HepG2 (cell line): Measurements from ENCODE around the gene FKBP14. TPM values are rescaled to one million over a fixed set of nuclear protein-coding genes. Genes with fewer than 3 reads are reported as not detected.

Experiments used
- ATAC-seq: fragments of 200-7000 bp; cut with Tn5 transposase; 3 replicates; pipeline ENCODE4 v1.9.1; 2020; ENCODE audit warnings: mild to moderate bottlenecking, moderate library complexity
- BruUV-seq: library from RNA; stranded (reverse); fragments of 400-500 nt; replicated peaks from 2 replicates; lab custom pipeline; 2021; lab: Mats Ljungman, UMichigan
- CTCF ChIA-PET: fragments of 300-600 bp; formaldehyde crosslinking; extraction: SDS; loops from one replicate; lab custom pipeline; 2021; ENCODE audit warnings: low total read pairs, inconsistent platforms, low intra/inter-chr PET ratio; lab: Yijun Ruan, JAX
- POLR2A ChIA-PET: fragments of 350-600 bp; sonication (Branson Sonifier 250); formaldehyde crosslinking; loops from one replicate; lab custom pipeline; 2020; ENCODE audit warnings: antibody characterized with exemption, inconsistent platforms; lab: Yijun Ruan, JAX
- DNase-seq: peaks from one replicate; pipeline ENCODE4 v3.0.0-alpha.2; 2015; ENCODE audit warnings: low spot score
- FAIRE-seq: peaks from 3 replicates; lab custom pipeline; 2011; peaks lifted over from hg19 to GRCh38; lab: Jason Lieb, UNC
- H2AFZ ChIP-seq: one replicate; pipeline ENCODE4 v1.6.1; 2011; ENCODE audit warnings: low read length, inconsistent platforms
- H3K27ac ChIP-seq: fragments of 300-600 bp; 3 replicates; pipeline ENCODE4 v1.8.0; 2011; ENCODE audit warnings: mixed run types, mild to moderate bottlenecking, mixed read lengths, low read length, inconsistent platforms; ENCODE audit not compliant: insufficient read depth; ENCODE audit errors: extremely low read length
- H3K27me3 ChIP-seq, 2 experiments: fragments of 200-600 bp in 1 of 2; 2 replicates in 1 of 2; 3 replicates in 1 of 2; pipeline versions ENCODE4 v1.6.0 to v1.8.0; 2011; ENCODE audit warnings: low read length in 2 of 2, mild to moderate bottlenecking in 2 of 2, moderate library complexity in 2 of 2, inconsistent platforms in 1 of 2; ENCODE audit not compliant: insufficient read depth in 2 of 2, control insufficient read depth in 1 of 2
- H3K36me3 ChIP-seq, 2 experiments: fragments of 200-600 bp in 1 of 2; replicated peaks in 1 of 2; 2 replicates in 1 of 2; 3 replicates in 1 of 2; pipeline versions ENCODE4 v1.5.1 to v1.8.0; 2011; ENCODE audit warnings: low read length in 2 of 2, inconsistent platforms in 1 of 2; ENCODE audit not compliant: insufficient read depth in 2 of 2, control insufficient read depth in 1 of 2
- H3K4me1 ChIP-seq: 2 replicates; pipeline ENCODE4 v1.5.1; 2012; ENCODE audit warnings: low read length, inconsistent platforms; ENCODE audit not compliant: insufficient read depth
- H3K4me2 ChIP-seq: 2 replicates; pipeline ENCODE4 v1.6.0; 2011; ENCODE audit warnings: low read depth, low read length, inconsistent platforms
- H3K4me3 ChIP-seq, 3 experiments: fragments of 200-600 bp in 1 of 3; sonication (generic), shearing (Covaris generic) in 1 of 3; replicated peaks in 1 of 3; 2 replicates each; pipeline ENCODE4 v1.5.1; 2011 to 2016; ENCODE audit warnings: low read length in 3 of 3, inconsistent platforms in 2 of 3, low read depth in 2 of 3, mild to moderate bottlenecking in 2 of 3, control low read depth in 1 of 3, mixed read lengths in 1 of 3; ENCODE audit not compliant: insufficient read depth in 1 of 3
- H3K79me2 ChIP-seq: one replicate; pipeline ENCODE4 v1.6.1; 2011; ENCODE audit warnings: low read length, inconsistent platforms; ENCODE audit not compliant: insufficient read depth
- H3K9ac ChIP-seq: 2 replicates; pipeline ENCODE4 v1.6.0; 2011; ENCODE audit warnings: mild to moderate bottlenecking, low read depth, low read length, inconsistent platforms; ENCODE audit not compliant: insufficient read depth
- H3K9me3 ChIP-seq: 2 replicates; pipeline ENCODE4 v1.5.1; 2012; ENCODE audit warnings: mild to moderate bottlenecking, low read length
- H4K20me1 ChIP-seq: 2 replicates; pipeline ENCODE4 v1.6.0; 2011; ENCODE audit warnings: inconsistent platforms, mild to moderate bottlenecking, low read length, moderate library complexity; ENCODE audit not compliant: insufficient read depth
- AGO1 ChIP-seq: fragments of 200-400 bp; formaldehyde crosslinking; IDR thresholded peaks from 2 replicates; pipeline ENCODE4 v1.6.1; 2017; ENCODE audit warnings: mild to moderate bottlenecking, low read depth, low read length, moderate library complexity; ENCODE audit not compliant: poor library complexity, severe bottlenecking
- AHR ChIP-seq: IDR thresholded peaks from 2 replicates; pipeline ENCODE4 v1.6.1; 2018; ENCODE audit warnings: missing genetic modification reagents, missing compliant biosample characterization
- CHD4 ChIP-seq: fragments of 200-600 bp; sonication (generic); IDR thresholded peaks from 2 replicates; pipeline ENCODE4 v1.7.0; 2017; ENCODE audit warnings: mild to moderate bottlenecking, low read length, borderline replicate concordance
- HNRNPLL ChIP-seq: fragments of 200-400 bp; formaldehyde crosslinking; IDR thresholded peaks from 2 replicates; pipeline ENCODE4 v1.6.1; 2017; ENCODE audit warnings: mild to moderate bottlenecking, low read depth, low read length; ENCODE audit not compliant: poor library complexity, severe bottlenecking
- ISX ChIP-seq: sonication (generic); formaldehyde crosslinking; conservative IDR thresholded peaks from 2 replicates; pipeline ENCODE4 v1.5.0; 2020; ENCODE audit warnings: missing genetic modification reagents
- MEIS2 ChIP-seq: sonication (generic); formaldehyde crosslinking; IDR thresholded peaks from 2 replicates; pipeline ENCODE4 v1.9.0; 2021; ENCODE audit warnings: mild to moderate bottlenecking, missing genetic modification reagents
- SMAD1 ChIP-seq: sonication (generic); formaldehyde crosslinking; IDR thresholded peaks from 2 replicates; pipeline ENCODE4 v1.4.0; 2020; ENCODE audit warnings: missing genetic modification reagents, low read depth, mild to moderate bottlenecking, borderline replicate concordance
- SMYD3 ChIP-seq: sonication (generic); formaldehyde crosslinking; IDR thresholded peaks from 2 replicates; pipeline ENCODE4 v1.8.1; 2023; ENCODE audit warnings: mild to moderate bottlenecking, missing genetic modification reagents
- SRF ChIP-seq: IDR thresholded peaks from 2 replicates; pipeline ENCODE4 v1.6.1; 2011; ENCODE audit warnings: mild to moderate bottlenecking, low read depth, low read length, moderate library complexity
- ZBTB7B ChIP-seq: sonication (generic); formaldehyde crosslinking; IDR thresholded peaks from 2 replicates; pipeline ENCODE4 v1.4.0; 2020; ENCODE audit warnings: missing genetic modification reagents
- ZNF256 ChIP-seq: sonication (generic); formaldehyde crosslinking; conservative IDR thresholded peaks from 2 replicates; pipeline ENCODE4 v1.4.0; 2020; ENCODE audit warnings: missing genetic modification reagents
- ZNF670 ChIP-seq: sonication (generic); formaldehyde crosslinking; IDR thresholded peaks from 2 replicates; pipeline ENCODE4 v1.8.0; 2022; ENCODE audit warnings: mild to moderate bottlenecking, missing genetic modification reagents, borderline replicate concordance
- ZNF773 ChIP-seq: sonication (generic); formaldehyde crosslinking; IDR thresholded peaks from 2 replicates; pipeline ENCODE4 v1.4.0; 2020; ENCODE audit warnings: missing genetic modification reagents, borderline replicate concordance
- WGBS: methylation state at CpG from one replicate; pipeline ENCODE4 v1.1.6; 2017; ENCODE audit warnings: low lambda C conversion rate; 5-methylcytosine and 5-hydroxymethylcytosine counted together
- in situ Hi-C: cut with HindIII; loops from 2 replicates; pipeline ENCODE4 v1.10.0; 2017; ENCODE audit warnings: low pct_unique_long_range_greater_than_20kb; ENCODE audit not compliant: extremely low pct_ligation_motif_present
- intact Hi-C: fragments of 100-400 bp; cut with micrococcal nuclease; formaldehyde crosslinking; loops from one replicate; pipeline ENCODE4 v1.10.0; 2022; ENCODE audit not compliant: unreplicated experiment
- polyA plus RNA-seq, 8 experiments: library from polyadenylated mRNA; depleted of rRNA in 3 of 8; stranded (reverse) in 7 of 8; unstranded in 1 of 8; fragments of >200 nt; fragmentation: Illumina TruSeq in 4 of 8; extraction: Trizol in 4 of 8; gene quantifications; 2 replicates each; pipeline versions ENCODE4 v1.2.1 to v1.2.3, GENCODE V29; 2011 to 2016; ENCODE audit warnings: low read depth in 4 of 8, missing spikeins in 1 of 8, mixed read lengths in 1 of 8; ENCODE audit not compliant: insufficient read depth in 1 of 8
- total RNA-seq, 5 experiments: library from RNA; depleted of rRNA; stranded (reverse); fragments of >200 nt; fragmentation: Illumina TruSeq; extraction: Trizol; gene quantifications; 2 replicates each; pipeline ENCODE4 v1.2.3, GENCODE V29; 2016; ENCODE audit warnings: low read depth in 1 of 5
- TF ChIP-seq, protein P1 (sequence below): sonication (generic); formaldehyde crosslinking; IDR thresholded peaks from 2 replicates; pipeline ENCODE4 v1.4.0; 2020; ENCODE audit warnings: mild to moderate bottlenecking, missing genetic modification reagents
- TF ChIP-seq, protein P2 (sequence below): sonication (generic); formaldehyde crosslinking; IDR thresholded peaks from 2 replicates; pipeline ENCODE4 v1.8.0; 2023; ENCODE audit warnings: mild to moderate bottlenecking, missing genetic modification reagents
- TF ChIP-seq, protein P3 (sequence below): sonication (generic); formaldehyde crosslinking; IDR thresholded peaks from 2 replicates; pipeline ENCODE4 v1.4.0; 2020; ENCODE audit warnings: missing genetic modification reagents, borderline replicate concordance

The FKBP14 gene
- total and polyA plus RNA-seq, 2 of the 13 experiments (the other 11 are each of a cell fraction or from before 2014, with no cell fraction given), result 20.0 to 32.3 TPM

- peaks cover 0 to 12% of the 10 kb centered on the region in 2 experiments; a peak in 1 of 5 replicates for H3K36me3 ChIP-seq
- no TSS peak for BruUV-seq
- no peak for ATAC-seq
- no peak overlapping the region for H3K4me2 ChIP-seq
- no peaks in the 10 kb centered on the region for H3K9me3 ChIP-seq
- no peaks in the 10 kb centered on the region for H3K27me3 ChIP-seq
- ChIA-PET CTCF (no interaction called here), POLR2A (no interaction called here)
- DNase-seq, result no peak
- 54% methylated on average over 2 of the region's 2 CpGs for WGBS
- peaks cover 62% of the 10 kb centered on the region for H3K79me2 ChIP-seq
- H3K4me3 ChIP-seq, result no peak overlapping the region
- intact Hi-C loops, result no loop called here
- in situ Hi-C loops, result no loop called here
- no peak overlapping the region for H2AFZ ChIP-seq
- no peak overlapping the region for H3K9ac ChIP-seq
- TF ChIP-seq, protein P1, sequence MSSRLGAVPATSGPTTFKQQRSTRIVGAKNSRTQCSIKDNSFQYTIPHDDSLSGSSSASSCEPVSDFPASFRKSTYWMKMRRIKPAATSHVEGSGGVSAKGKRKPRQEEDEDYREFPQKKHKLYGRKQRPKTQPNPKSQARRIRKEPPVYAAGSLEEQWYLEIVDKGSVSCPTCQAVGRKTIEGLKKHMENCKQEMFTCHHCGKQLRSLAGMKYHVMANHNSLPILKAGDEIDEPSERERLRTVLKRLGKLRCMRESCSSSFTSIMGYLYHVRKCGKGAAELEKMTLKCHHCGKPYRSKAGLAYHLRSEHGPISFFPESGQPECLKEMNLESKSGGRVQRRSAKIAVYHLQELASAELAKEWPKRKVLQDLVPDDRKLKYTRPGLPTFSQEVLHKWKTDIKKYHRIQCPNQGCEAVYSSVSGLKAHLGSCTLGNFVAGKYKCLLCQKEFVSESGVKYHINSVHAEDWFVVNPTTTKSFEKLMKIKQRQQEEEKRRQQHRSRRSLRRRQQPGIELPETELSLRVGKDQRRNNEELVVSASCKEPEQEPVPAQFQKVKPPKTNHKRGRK (CRISPR knock-in tag), result no peak
- TF ChIP-seq SMAD1 (CRISPR knock-in tag) (no peak), ZBTB7B (CRISPR knock-in tag) (no peak), ZNF773 (CRISPR knock-in tag) (no peak), MEIS2 (no peak)
- no peak overlapping the region for H3K27ac ChIP-seq
- H4K20me1 ChIP-seq, result peaks cover 19% of the 10 kb centered on the region
- FAIRE-seq, result no peak
- peaks cover 48% of the 10 kb centered on the region for H3K4me1 ChIP-seq
Observed at GRCh38 chr7:30036220-30036619, 9.7 kb upstream of the FKBP14 start.

GRCh38 chr7:30034501-30034900 lies 8.0 kb upstream of the FKBP14 start:
- no peak overlapping the region for H3K4me2 ChIP-seq
- CTCF ChIA-PET, result no interaction called here
- TF ChIP-seq, protein P2, sequence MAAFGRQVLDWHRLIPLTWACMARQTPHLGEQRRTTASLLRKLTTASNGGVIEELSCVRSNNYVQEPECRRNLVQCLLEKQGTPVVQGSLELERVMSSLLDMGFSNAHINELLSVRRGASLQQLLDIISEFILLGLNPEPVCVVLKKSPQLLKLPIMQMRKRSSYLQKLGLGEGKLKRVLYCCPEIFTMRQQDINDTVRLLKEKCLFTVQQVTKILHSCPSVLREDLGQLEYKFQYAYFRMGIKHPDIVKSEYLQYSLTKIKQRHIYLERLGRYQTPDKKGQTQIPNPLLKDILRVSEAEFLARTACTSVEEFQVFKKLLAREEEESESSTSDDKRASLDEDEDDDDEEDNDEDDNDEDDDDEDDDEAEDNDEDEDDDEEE (CRISPR knock-in tag), result no peak
- TF ChIP-seq, protein P3, sequence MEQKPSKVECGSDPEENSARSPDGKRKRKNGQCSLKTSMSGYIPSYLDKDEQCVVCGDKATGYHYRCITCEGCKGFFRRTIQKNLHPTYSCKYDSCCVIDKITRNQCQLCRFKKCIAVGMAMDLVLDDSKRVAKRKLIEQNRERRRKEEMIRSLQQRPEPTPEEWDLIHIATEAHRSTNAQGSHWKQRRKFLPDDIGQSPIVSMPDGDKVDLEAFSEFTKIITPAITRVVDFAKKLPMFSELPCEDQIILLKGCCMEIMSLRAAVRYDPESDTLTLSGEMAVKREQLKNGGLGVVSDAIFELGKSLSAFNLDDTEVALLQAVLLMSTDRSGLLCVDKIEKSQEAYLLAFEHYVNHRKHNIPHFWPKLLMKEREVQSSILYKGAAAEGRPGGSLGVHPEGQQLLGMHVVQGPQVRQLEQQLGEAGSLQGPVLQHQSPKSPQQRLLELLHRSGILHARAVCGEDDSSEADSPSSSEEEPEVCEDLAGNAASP (CRISPR knock-in tag), result no peak
- TF ChIP-seq AGO1 (no peak), HNRNPLL (no peak), SMYD3 (no peak), ZNF256 (no peak), ZNF670 (CRISPR knock-in tag) (no peak), AHR (CRISPR knock-in tag) (no peak), CHD4 (no peak), ISX (CRISPR knock-in tag) (no peak), SRF (no peak), MEIS2 (no peak)

More at GRCh38 chr7:30034501-30034900, 8.0 kb upstream of the FKBP14 start:
- H3K9me3 ChIP-seq, result no peaks in the 10 kb centered on the region
- H4K20me1 ChIP-seq, result peaks cover 25% of the 10 kb centered on the region
- H3K9ac ChIP-seq, result no peak overlapping the region
- no peak for DNase-seq
- in situ Hi-C loops (no loop called here), intact Hi-C loops (no loop called here)
- peaks cover 68% of the 10 kb centered on the region for H3K79me2 ChIP-seq
- no peak for ATAC-seq
- 99% methylated on average over 3 of the region's 3 CpGs for WGBS
- FAIRE-seq, result no peak
- no peak overlapping the region for H3K4me3 ChIP-seq
- no peak overlapping the region for H2AFZ ChIP-seq
- H3K4me1 ChIP-seq, result peaks cover 58% of the 10 kb centered on the region
- H3K27me3 ChIP-seq, result no peaks in the 10 kb centered on the region
- no TSS peak for BruUV-seq
- POLR2A ChIA-PET, result no interaction called here
- H3K36me3 ChIP-seq, result peaks cover 0 to 12% of the 10 kb centered on the region in 2 experiments; a peak in 1 of 5 replicates
- H3K27ac ChIP-seq, result no peak overlapping the region
